GM21515 (cell line): Measurements from ENCODE around the gene PYDC1.
A peak's percentile ranks its signal among the peaks of the same experiment; 100 is the strongest.
"Not testable (repeated sequence)": the region's sequence is repeated elsewhere in the genome, so short reads cannot be mapped to it uniquely, and the experiment has no call there.

Experiments
- ATAC-seq: cut with Tn5 transposase; IDR thresholded peaks from one replicate; pipeline ENCODE4 v1.9.1; 2021; ENCODE audit not compliant: unreplicated experiment

PYDC1 gene

GRCh38 chr16:31216422-31217135 lies at the start of gene PYDC1:
Gene PYDC1 (minus strand): TSS chr16:31217135. CDS start chr16:31217028, 107 bp downstream.
- no peak for ATAC-seq

- ATAC-seq: peak; percentile 88
These were observed 48.7 kb upstream of the PYDC1 start for GRCh38 chr16:31265329-31266245.

- no peak for ATAC-seq
These were observed 45.1 kb upstream of the PYDC1 start for GRCh38 chr16:31262084-31262483.

- ATAC-seq: no peak
These were observed 43.4 kb upstream of the PYDC1 start for GRCh38 chr16:31260136-31260931.

- no peak for ATAC-seq
These were observed 41.4 kb upstream of the PYDC1 start for GRCh38 chr16:31258366-31258765.

- ATAC-seq: no peak
These were observed 39.5 kb upstream of the PYDC1 start for GRCh38 chr16:31256466-31256865.

- ATAC-seq: no peak
These were observed 36.7 kb upstream of the PYDC1 start for GRCh38 chr16:31253642-31254045.

GRCh38 chr16:31251435-31251834 lies 34.5 kb upstream of the PYDC1 start:
- no peak for ATAC-seq

- ATAC-seq: no peak
These were observed 33.9 kb upstream of the PYDC1 start for GRCh38 chr16:31250782-31251384.

- no peak for ATAC-seq
These were observed 31.4 kb upstream of the PYDC1 start for GRCh38 chr16:31248344-31248743.

- no peak for ATAC-seq
These were observed 29.4 kb upstream of the PYDC1 start for GRCh38 chr16:31246296-31246695.

GRCh38 chr16:31245598-31245997 lies 28.7 kb upstream of the PYDC1 start:
- ATAC-seq: not testable (repeated sequence)

GRCh38 chr16:31243734-31244670 lies 27.1 kb upstream of the PYDC1 start:
- ATAC-seq: peak; percentile 54

- ATAC-seq: no peak
These were observed 25.3 kb upstream of the PYDC1 start for GRCh38 chr16:31242206-31242605.

GRCh38 chr16:31238041-31238440 lies 21.1 kb upstream of the PYDC1 start:
- no peak for ATAC-seq

- ATAC-seq: no peak
These were observed 12.6 kb upstream of the PYDC1 start for GRCh38 chr16:31229501-31229900.

- no peak for ATAC-seq
These were observed 11.3 kb upstream of the PYDC1 start for GRCh38 chr16:31228206-31228605.

GRCh38 chr16:31225193-31225592 lies 8.3 kb upstream of the PYDC1 start:
- no peak for ATAC-seq

GRCh38 chr16:31224092-31224955 lies 7.4 kb upstream of the PYDC1 start:
- ATAC-seq: no peak
